Body of pancreas (tissue), 4 donors: Measurements from ENCODE around the gene ARSB. TPM values are rescaled to one million over a fixed set of nuclear protein-coding genes. Genes with fewer than 3 reads are reported as not detected.
A peak's percentile ranks its signal among the peaks of the same experiment; 100 is the strongest.

ENCODE experiments used
- ATAC-seq: fragments of 150-250 bp; one replicate; pipeline ENCODE4 v1.9.1; 2016
- DNase-seq, 4 donors: peaks; one replicate each; pipeline ENCODE4 v3.0.0-alpha.2; 2019
- H3K27ac ChIP-seq, 4 donors: fragments of 200-600 bp; sonication (generic); 1 replicate in 3 of 4; 2 replicates in 1 of 4; pipeline versions ENCODE4 v1.5.1 to v1.6.1; 2016 to 2019; ENCODE audit warnings: mild to moderate bottlenecking in 1 of 4, mixed read lengths in 1 of 4, moderate library complexity in 1 of 4
- H3K27me3 ChIP-seq, 2 donors: fragments of 200-600 bp; sonication (generic); one replicate each; pipeline ENCODE4 v1.6.0; 2016; ENCODE audit warnings: mild to moderate bottlenecking in 1 of 2
- H3K36me3 ChIP-seq, 2 donors: fragments of 200-600 bp; sonication (generic); replicated peaks in 1 of 2; 2 replicates each; pipeline ENCODE4 v1.5.1; 2016; ENCODE audit warnings: low read depth in 2 of 2; ENCODE audit not compliant: insufficient read depth in 1 of 2
- H3K4me1 ChIP-seq: fragments of 200-600 bp; sonication (generic); one replicate; pipeline ENCODE4 v1.6.0; 2016
- H3K4me3 ChIP-seq, 2 donors: fragments of 200-600 bp; sonication (generic); 1 replicate in 1 of 2; 2 replicates in 1 of 2; pipeline ENCODE4 v1.5.1; 2016 to 2019
- H3K9me3 ChIP-seq, 3 donors: fragments of 200-600 bp; sonication (generic); 1 replicate in 2 of 3; 2 replicates in 1 of 3; pipeline ENCODE4 v1.5.1; 2016
- POLR2A ChIP-seq, 3 donors: fragments of 450-650 bp; IDR thresholded peaks; one replicate each; pipeline ENCODE4 v1.6.1; 2016; ENCODE audit warnings: antibody characterized with exemption in 3 of 3, mild to moderate bottlenecking in 2 of 3
- WGBS, 2 donors: methylation state at CpG; one replicate each; pipeline ENCODE4 v1.1.5; 2017; 5-methylcytosine and 5-hydroxymethylcytosine counted together
- intact Hi-C: fragments of 100-400 bp; cut with DNase I; formaldehyde crosslinking; loops from one replicate; pipeline ENCODE4 v1.15.1; 2023
- total RNA-seq, 2 donors: library from RNA; depleted of rRNA; stranded (reverse); fragments of >200 nt; gene quantifications; one replicate each; pipeline ENCODE4 v1.1.0, GENCODE V29; 2016
- TF ChIP-seq, protein P1 (sequence below), 7 experiments: fragments of 450-650 bp in 4 of 7; fragments of 200-600 bp in 3 of 7; sonication (generic) in 3 of 7; IDR thresholded peaks; one replicate each; pipeline ENCODE4 v1.5.1; 2016 to 2019; ENCODE audit warnings: antibody characterized with exemption in 7 of 7

Gene ARSB
- total RNA-seq, 2 donors from 2014 or later = 9.9 to 12.2 TPM

DNA sequence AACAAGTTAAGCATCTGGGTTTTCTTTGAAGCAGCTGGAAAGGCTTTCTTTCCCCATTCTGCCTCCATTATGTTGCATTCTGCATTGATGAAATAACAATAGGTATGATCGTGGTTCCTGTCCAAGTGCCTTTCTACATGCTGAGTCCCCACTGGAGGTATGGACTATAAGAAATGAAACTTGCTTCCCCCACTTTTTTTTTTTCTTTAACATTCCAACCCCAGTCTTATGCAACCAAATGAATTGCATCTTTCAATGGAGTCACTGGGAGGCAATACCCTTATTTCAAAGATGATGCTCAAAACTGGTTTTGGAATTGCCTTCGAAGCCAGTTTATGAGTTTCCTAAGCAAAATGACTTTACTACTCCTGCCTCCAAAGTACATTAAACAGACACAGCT lies 58.9 kb downstream of the ARSB start:
- no peaks in the 10 kb centered on the region for H3K27me3 ChIP-seq
- DNase-seq (no peak), ATAC-seq (no peak)
- H3K36me3 ChIP-seq = no peaks in the 10 kb centered on the region
- 94 to 96% methylated on average over 2 of the region's 2 CpGs for WGBS, 2 donors
- H3K4me3 ChIP-seq = no peak overlapping the region
- H3K9me3 ChIP-seq = no peaks in the 10 kb centered on the region
- peaks cover 40% of the 10 kb centered on the region for H3K4me1 ChIP-seq
- H3K27ac ChIP-seq = no peak overlapping the region
- TF ChIP-seq, protein P1, sequence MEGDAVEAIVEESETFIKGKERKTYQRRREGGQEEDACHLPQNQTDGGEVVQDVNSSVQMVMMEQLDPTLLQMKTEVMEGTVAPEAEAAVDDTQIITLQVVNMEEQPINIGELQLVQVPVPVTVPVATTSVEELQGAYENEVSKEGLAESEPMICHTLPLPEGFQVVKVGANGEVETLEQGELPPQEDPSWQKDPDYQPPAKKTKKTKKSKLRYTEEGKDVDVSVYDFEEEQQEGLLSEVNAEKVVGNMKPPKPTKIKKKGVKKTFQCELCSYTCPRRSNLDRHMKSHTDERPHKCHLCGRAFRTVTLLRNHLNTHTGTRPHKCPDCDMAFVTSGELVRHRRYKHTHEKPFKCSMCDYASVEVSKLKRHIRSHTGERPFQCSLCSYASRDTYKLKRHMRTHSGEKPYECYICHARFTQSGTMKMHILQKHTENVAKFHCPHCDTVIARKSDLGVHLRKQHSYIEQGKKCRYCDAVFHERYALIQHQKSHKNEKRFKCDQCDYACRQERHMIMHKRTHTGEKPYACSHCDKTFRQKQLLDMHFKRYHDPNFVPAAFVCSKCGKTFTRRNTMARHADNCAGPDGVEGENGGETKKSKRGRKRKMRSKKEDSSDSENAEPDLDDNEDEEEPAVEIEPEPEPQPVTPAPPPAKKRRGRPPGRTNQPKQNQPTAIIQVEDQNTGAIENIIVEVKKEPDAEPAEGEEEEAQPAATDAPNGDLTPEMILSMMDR (IDR thresholded peaks at IDR 0.05) = no peak
- TF ChIP-seq POLR2A (IDR thresholded peaks at IDR 0.05) = no peak
- intact Hi-C loops = no loop called here

DNA sequence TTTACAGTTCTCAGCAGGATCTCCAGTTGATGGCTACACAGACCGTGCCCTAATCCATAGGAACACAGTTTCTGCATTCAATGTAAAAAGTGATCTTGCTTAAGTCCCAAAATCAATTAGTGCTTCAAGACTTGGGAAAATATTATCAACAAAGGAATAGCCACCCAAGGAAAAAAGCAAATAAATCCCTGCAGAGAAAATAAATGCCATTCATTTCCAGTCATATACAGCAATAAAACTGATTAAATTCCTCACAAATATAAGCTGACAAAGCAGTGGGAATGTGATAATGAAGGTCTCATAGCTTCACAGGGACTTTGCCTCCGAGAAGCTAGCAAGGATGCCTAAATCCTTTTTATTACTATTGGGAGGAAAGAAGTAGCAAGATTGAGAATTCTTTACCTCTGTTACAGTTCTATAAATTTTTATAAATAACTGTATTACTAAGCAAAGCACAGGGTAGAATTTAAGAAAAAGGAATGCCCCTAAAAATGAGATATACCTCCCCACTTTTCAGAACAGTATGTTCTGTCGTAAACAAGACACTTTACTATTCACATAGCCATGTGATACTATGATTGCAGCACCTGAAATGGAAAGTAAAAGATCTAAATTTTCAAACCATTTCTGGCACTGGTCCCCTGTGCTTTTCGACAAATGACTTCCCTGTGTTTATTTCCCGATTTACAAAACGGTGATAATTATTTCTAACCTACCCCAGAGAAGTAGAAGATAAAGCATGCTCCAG lies 59.8 kb downstream of the ARSB start:
- TF ChIP-seq POLR2A (IDR thresholded peaks at IDR 0.05) = no peak
- TF ChIP-seq, protein P1 (IDR thresholded peaks at IDR 0.05) = no peak
- H3K27me3 ChIP-seq = no peaks in the 10 kb centered on the region
- DNase-seq (no peak), ATAC-seq (peak; percentile 49)
- H3K36me3 ChIP-seq = no peaks in the 10 kb centered on the region
- H3K9me3 ChIP-seq = no peaks in the 10 kb centered on the region
- WGBS, 2 donors = 37 to 44% methylated on average over 6 of the region's 6 CpGs
- intact Hi-C loops = no loop called here
- peaks cover 47% of the 10 kb centered on the region for H3K4me1 ChIP-seq
- H3K4me3 ChIP-seq = no peak overlapping the region
- peak overlapping the region in 1 of 4 donors; percentile 13 for H3K27ac ChIP-seq

DNA sequence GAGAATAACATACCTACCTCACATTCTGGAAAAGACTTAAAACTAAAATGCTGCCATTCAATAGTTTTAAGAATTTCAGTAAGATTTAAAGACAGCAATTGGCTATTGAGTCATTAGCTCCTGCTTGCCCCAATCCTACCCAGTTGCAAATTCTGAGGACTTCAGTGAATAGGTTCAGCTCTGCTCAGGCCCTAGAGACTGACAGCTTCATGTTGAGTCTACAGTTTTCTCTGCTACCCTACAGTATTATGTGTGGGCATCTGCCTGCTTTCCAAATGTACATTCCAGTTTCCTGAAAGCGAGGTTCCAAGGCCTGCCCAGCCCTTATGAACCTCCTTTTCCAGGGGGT lies 61.5 kb downstream of the ARSB start:
- TF ChIP-seq, protein P1 (IDR thresholded peaks at IDR 0.05) = no peak
- no peak for TF ChIP-seq POLR2A (IDR thresholded peaks at IDR 0.05)
- Histone ChIP-seq H3K9me3 (no peaks in the 10 kb centered on the region), H3K27me3 (no peaks in the 10 kb centered on the region), H3K4me3 (no peak overlapping the region), H3K4me1 (peaks cover 47% of the 10 kb centered on the region), H3K36me3 (no peaks in the 10 kb centered on the region), H3K27ac (no peak overlapping the region)
- 87 to 93% methylated on average over 1 of the region's 1 CpG for WGBS, 2 donors
- ATAC-seq (no peak), DNase-seq (no peak)
- intact Hi-C loops = no loop called here

DNA sequence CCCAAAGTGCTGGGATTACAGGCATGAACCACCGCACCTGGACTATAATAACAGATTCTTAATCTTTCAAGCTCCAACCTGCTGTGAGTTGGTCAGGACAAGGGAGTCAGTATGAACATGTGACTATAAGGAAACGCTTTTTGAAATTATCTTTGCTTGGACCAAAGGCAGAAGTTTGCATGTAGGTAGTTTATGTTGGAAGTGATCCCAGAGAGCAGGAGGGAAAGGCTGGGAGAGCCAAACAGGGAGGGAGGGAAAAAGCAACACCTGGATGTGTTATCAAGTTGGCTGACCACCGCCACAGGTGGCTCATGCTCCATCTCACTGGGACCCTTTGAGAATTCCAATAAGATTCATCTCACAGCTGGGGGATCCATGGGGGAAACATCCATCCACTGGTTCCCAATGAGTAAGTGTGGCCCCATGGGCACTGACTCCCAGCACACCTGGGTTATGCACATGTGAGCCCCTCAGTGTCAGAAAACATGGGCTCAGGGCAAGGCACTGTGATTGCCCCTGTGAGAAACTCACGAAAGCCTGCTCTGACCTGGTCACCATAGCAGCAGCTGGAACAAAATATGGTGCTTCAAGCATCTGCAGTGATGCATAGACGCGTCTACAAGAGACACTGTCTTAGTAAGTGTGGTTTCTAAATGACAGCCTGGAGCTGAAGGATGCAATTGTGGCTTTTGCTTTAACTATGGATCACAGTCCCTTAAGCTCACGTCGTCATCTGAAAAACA lies 62.1 kb downstream of the ARSB start:
- Histone ChIP-seq H3K4me1 (peaks cover 47% of the 10 kb centered on the region), H3K4me3 (no peak overlapping the region), H3K36me3 (no peaks in the 10 kb centered on the region), H3K27me3 (no peaks in the 10 kb centered on the region), H3K27ac (peak overlapping the region in 3 of 4 donors; percentile 41 to 59 (median 48)), H3K9me3 (no peaks in the 10 kb centered on the region)
- WGBS, 2 donors = 64% methylated on average over 8 of the region's 8 CpGs
- intact Hi-C loops = no loop called here
- peak; percentile 86 for ATAC-seq
- TF ChIP-seq, protein P1 (IDR thresholded peaks at IDR 0.05) = no peak
- no peak for TF ChIP-seq POLR2A (IDR thresholded peaks at IDR 0.05)
- peak in 3 of 4 donors; percentile 20 to 50 (median 33) for DNase-seq
